ENCODE measurements around the gene USP31.

Gene USP31

GRCh38 chr16:23089111-23089510 lies 60.1 kb downstream of the USP31 start:
- no peak for DNase-seq
- H3K9me3 Mint-ChIP-seq = no peaks in the 10 kb centered on the region
- ATAC-seq (replicated peaks) = no peak
- peaks cover 13% of the 10 kb centered on the region for H3K36me3 Mint-ChIP-seq (ENCODE audit: insufficient read depth)
- no peaks in the 10 kb centered on the region for H3K27me3 Mint-ChIP-seq
- H3K4me3 Mint-ChIP-seq = no peak overlapping the region
- H3K27ac Mint-ChIP-seq = no peak overlapping the region
- H3K4me1 Mint-ChIP-seq (ENCODE audit: low read depth in 2 of 2) = no peaks in the 10 kb centered on the region

GRCh38 chr16:23088018-23088417 lies 61.2 kb downstream of the USP31 start:
- Mint-ChIP-seq H3K9me3 (no peaks in the 10 kb centered on the region), H3K27ac (no peak overlapping the region), H3K4me1 (ENCODE audit: low read depth in 2 of 2) (no peaks in the 10 kb centered on the region), H3K36me3 (ENCODE audit: insufficient read depth) (peaks cover 13% of the 10 kb centered on the region), H3K27me3 (no peaks in the 10 kb centered on the region), H3K4me3 (no peak overlapping the region)
- ATAC-seq (replicated peaks) (no peak), DNase-seq (no peak)

- H3K27me3 Mint-ChIP-seq = no peaks in the 10 kb centered on the region
- DNase-seq = no peak
These were observed 63.3 kb downstream of the USP31 start for GRCh38 chr16:23085949-23086348.

GRCh38 chr16:23082161-23082788 lies 67.0 kb downstream of the USP31 start:
- Mint-ChIP-seq H3K27ac (no peak overlapping the region), H3K27me3 (no peaks in the 10 kb centered on the region), H3K4me3 (no peak overlapping the region), H3K36me3 (ENCODE audit: insufficient read depth) (peaks cover 11% of the 10 kb centered on the region), H3K9me3 (no peaks in the 10 kb centered on the region), H3K4me1 (ENCODE audit: low read depth in 2 of 2) (no peaks in the 10 kb centered on the region)
- DNase-seq (no peak), ATAC-seq (replicated peaks) (no peak)

More at GRCh38 chr16:23085949-23086348, 63.3 kb downstream of the USP31 start:
- no peaks in the 10 kb centered on the region for H3K4me1 Mint-ChIP-seq (ENCODE audit: low read depth in 2 of 2)
- no peak overlapping the region for H3K4me3 Mint-ChIP-seq
- H3K9me3 Mint-ChIP-seq = no peaks in the 10 kb centered on the region
- no peak overlapping the region for H3K27ac Mint-ChIP-seq
- peaks cover 13% of the 10 kb centered on the region for H3K36me3 Mint-ChIP-seq (ENCODE audit: insufficient read depth)
- no peak for ATAC-seq (replicated peaks)

- H3K27me3 Mint-ChIP-seq = no peaks in the 10 kb centered on the region
- H3K27ac Mint-ChIP-seq = no peak overlapping the region
- H3K4me1 Mint-ChIP-seq (ENCODE audit: low read depth in 2 of 2) = no peaks in the 10 kb centered on the region
- H3K36me3 Mint-ChIP-seq (ENCODE audit: insufficient read depth) = peaks cover 11% of the 10 kb centered on the region
- ATAC-seq (replicated peaks) = no peak
- DNase-seq = no peak
- no peak overlapping the region for H3K4me3 Mint-ChIP-seq
- no peaks in the 10 kb centered on the region for H3K9me3 Mint-ChIP-seq
These were observed 67.6 kb downstream of the USP31 start for GRCh38 chr16:23081675-23082119.

- H3K9me3 Mint-ChIP-seq = no peaks in the 10 kb centered on the region
- no peak overlapping the region for H3K27ac Mint-ChIP-seq
- DNase-seq (no peak), ATAC-seq (replicated peaks) (no peak)
- H3K36me3 Mint-ChIP-seq (ENCODE audit: insufficient read depth) = peaks cover 11% of the 10 kb centered on the region
- no peak overlapping the region for H3K4me3 Mint-ChIP-seq
- no peaks in the 10 kb centered on the region for H3K4me1 Mint-ChIP-seq (ENCODE audit: low read depth in 2 of 2)
- H3K27me3 Mint-ChIP-seq = no peaks in the 10 kb centered on the region
These were observed 68.5 kb downstream of the USP31 start for GRCh38 chr16:23080747-23081146.

GRCh38 chr16:23080329-23080728 lies 68.9 kb downstream of the USP31 start:
- H3K4me3 Mint-ChIP-seq = no peak overlapping the region
- H3K36me3 Mint-ChIP-seq (ENCODE audit: insufficient read depth) = peaks cover 11% of the 10 kb centered on the region
- H3K9me3 Mint-ChIP-seq = no peaks in the 10 kb centered on the region
- ATAC-seq (replicated peaks) (no peak), DNase-seq (no peak)
- H3K27me3 Mint-ChIP-seq = no peaks in the 10 kb centered on the region
- H3K27ac Mint-ChIP-seq = no peak overlapping the region
- no peaks in the 10 kb centered on the region for H3K4me1 Mint-ChIP-seq (ENCODE audit: low read depth in 2 of 2)

GRCh38 chr16:23079675-23080301 lies 69.5 kb downstream of the USP31 start:
- DNase-seq = no peak
- Mint-ChIP-seq H3K4me1 (ENCODE audit: low read depth in 2 of 2) (no peaks in the 10 kb centered on the region), H3K27ac (no peak overlapping the region), H3K4me3 (no peak overlapping the region), H3K36me3 (ENCODE audit: insufficient read depth) (peaks cover 9% of the 10 kb centered on the region), H3K27me3 (no peaks in the 10 kb centered on the region), H3K9me3 (no peaks in the 10 kb centered on the region)
- ATAC-seq (replicated peaks) = no peak

GRCh38 chr16:23074423-23074822 lies 74.8 kb downstream of the USP31 start:
- peaks cover 12% of the 10 kb centered on the region for H3K36me3 Mint-ChIP-seq (ENCODE audit: insufficient read depth)
- no peaks in the 10 kb centered on the region for H3K27me3 Mint-ChIP-seq
- H3K4me3 Mint-ChIP-seq = no peak overlapping the region
- ATAC-seq (replicated peaks) (no peak), DNase-seq (no peak)
- peak overlapping the region in 1 of 2 donors; percentile 30 for H3K27ac Mint-ChIP-seq
- H3K9me3 Mint-ChIP-seq = no peaks in the 10 kb centered on the region
- no peaks in the 10 kb centered on the region for H3K4me1 Mint-ChIP-seq (ENCODE audit: low read depth in 2 of 2)

GRCh38 chr16:23072769-23073549 lies 76.3 kb downstream of the USP31 start:
- Mint-ChIP-seq H3K27me3 (no peaks in the 10 kb centered on the region), H3K27ac (no peak overlapping the region), H3K4me1 (ENCODE audit: low read depth in 2 of 2) (no peaks in the 10 kb centered on the region), H3K9me3 (no peaks in the 10 kb centered on the region), H3K4me3 (no peak overlapping the region), H3K36me3 (ENCODE audit: insufficient read depth) (peaks cover 15% of the 10 kb centered on the region)
- no peak for DNase-seq
- ATAC-seq (replicated peaks) = no peak

GRCh38 chr16:23072084-23072599 lies 77.1 kb downstream of the USP31 start:
- Mint-ChIP-seq H3K4me1 (ENCODE audit: low read depth in 2 of 2) (no peaks in the 10 kb centered on the region), H3K27ac (no peak overlapping the region), H3K4me3 (no peak overlapping the region), H3K27me3 (no peaks in the 10 kb centered on the region), H3K9me3 (no peaks in the 10 kb centered on the region), H3K36me3 (ENCODE audit: insufficient read depth) (peaks cover 13% of the 10 kb centered on the region)
- DNase-seq (no peak), ATAC-seq (replicated peaks) (no peak)

GRCh38 chr16:23071196-23072083 lies 77.8 kb downstream of the USP31 start:
- no peak for DNase-seq
- Mint-ChIP-seq H3K9me3 (no peaks in the 10 kb centered on the region), H3K27me3 (no peaks in the 10 kb centered on the region), H3K4me1 (ENCODE audit: low read depth in 2 of 2) (no peaks in the 10 kb centered on the region), H3K36me3 (ENCODE audit: insufficient read depth) (peaks cover 13% of the 10 kb centered on the region), H3K27ac (no peak overlapping the region), H3K4me3 (no peak overlapping the region)
- no peak for ATAC-seq (replicated peaks)

GRCh38 chr16:23069844-23070243 lies 79.4 kb downstream of the USP31 start:
- ATAC-seq (replicated peaks) (no peak), DNase-seq (no peak)
- Mint-ChIP-seq H3K36me3 (ENCODE audit: insufficient read depth) (peaks cover 13% of the 10 kb centered on the region), H3K27me3 (no peaks in the 10 kb centered on the region), H3K4me1 (ENCODE audit: low read depth in 2 of 2) (no peaks in the 10 kb centered on the region), H3K4me3 (no peak overlapping the region), H3K9me3 (no peaks in the 10 kb centered on the region), H3K27ac (no peak overlapping the region)
